ENCODE data around the gene FST.

GRCh38 chr5:53476019-53476418 is 4.4 kb upstream of the FST start:
- TF ChIP-seq SIN3A (IDR thresholded peaks at IDR 0.05; ENCODE audit: borderline replicate concordance, insufficient read depth, low read length) (no peak), POLR2AphosphoS5 (IDR thresholded peaks at IDR 0.05; ENCODE audit: low read depth, low read length) (no peak), TAF1 (IDR thresholded peaks at IDR 0.05; ENCODE audit: borderline replicate concordance, insufficient read depth, low read length) (no peak), REST (IDR thresholded peaks at IDR 0.05; ENCODE audit: insufficient read depth in 1 of 2, low read depth in 2 of 2, low read length in 2 of 2) (no peak), FOXP2 (optimal IDR thresholded peaks at IDR 0.05; ENCODE audit: borderline replicate concordance, extremely low read depth, extremely low read length, insufficient read depth) (no peak)
